HepG2 (cell line): Measurements from ENCODE around the gene EXOSC9. TPM values are rescaled to one million over a fixed set of nuclear protein-coding genes. Genes with fewer than 3 reads are reported as not detected.
A peak's percentile ranks its signal among the peaks of the same experiment; 100 is the strongest.

ENCODE experiments used
- KDM2A ChIP-seq: sonication (generic); formaldehyde crosslinking; IDR thresholded peaks from 2 replicates; pipeline ENCODE4 v1.4.0; 2020; ENCODE audit warnings: low read depth, missing genetic modification reagents, borderline replicate concordance
- KDM3A ChIP-seq: IDR thresholded peaks from 2 replicates; pipeline ENCODE4 v1.6.1; 2018; ENCODE audit warnings: low read depth, missing compliant biosample characterization
- NR2F6 ChIP-seq, 2 experiments: IDR thresholded peaks; 2 replicates each; pipeline ENCODE4 v1.6.1; 2016; ENCODE audit warnings: antibody characterized with exemption in 1 of 2, mild to moderate bottlenecking in 1 of 2
- NRL ChIP-seq: sonication (generic); formaldehyde crosslinking; IDR thresholded peaks from 2 replicates; pipeline ENCODE4 v1.5.0; 2020; ENCODE audit warnings: missing genetic modification reagents, mild to moderate bottlenecking, moderate library complexity, borderline replicate concordance
- POLR2AphosphoS5 ChIP-seq: IDR thresholded peaks from 2 replicates; pipeline ENCODE4 v1.6.1; 2012; ENCODE audit warnings: low read depth, low read length
- SETDB1 ChIP-seq: sonication (generic); formaldehyde crosslinking; IDR thresholded peaks from 2 replicates; pipeline ENCODE4 v1.5.1; 2020; ENCODE audit warnings: missing genetic modification reagents, mild to moderate bottlenecking, borderline replicate concordance
- ZBTB3 ChIP-seq: sonication (generic); formaldehyde crosslinking; IDR thresholded peaks from 2 replicates; pipeline ENCODE4 v1.4.0; 2020; ENCODE audit warnings: low read depth, mild to moderate bottlenecking, moderate library complexity, missing genetic modification reagents, borderline replicate concordance
- ZNF274 ChIP-seq: sonication (generic); formaldehyde crosslinking; IDR thresholded peaks from 2 replicates; pipeline ENCODE4 v1.5.1; 2020; ENCODE audit warnings: mild to moderate bottlenecking, missing genetic modification reagents
- ZNF33A ChIP-seq: sonication (generic); formaldehyde crosslinking; IDR thresholded peaks from 2 replicates; pipeline ENCODE4 v1.5.1; 2020; ENCODE audit warnings: missing genetic modification reagents, mild to moderate bottlenecking, moderate library complexity, borderline replicate concordance
- ZNF674 ChIP-seq: sonication (generic); formaldehyde crosslinking; IDR thresholded peaks from 2 replicates; pipeline ENCODE4 v1.5.0; 2020; ENCODE audit warnings: low read depth, mild to moderate bottlenecking, missing genetic modification reagents
- polyA plus RNA-seq, 8 experiments: library from polyadenylated mRNA; depleted of rRNA in 3 of 8; stranded (reverse) in 7 of 8; unstranded in 1 of 8; fragments of >200 nt; fragmentation: Illumina TruSeq in 4 of 8; extraction: Trizol in 4 of 8; gene quantifications; 2 replicates each; pipeline versions ENCODE4 v1.2.1 to v1.2.3, GENCODE V29; 2011 to 2016; ENCODE audit warnings: low read depth in 4 of 8, missing spikeins in 1 of 8, mixed read lengths in 1 of 8; ENCODE audit not compliant: insufficient read depth in 1 of 8
- total RNA-seq, 5 experiments: library from RNA; depleted of rRNA; stranded (reverse); fragments of >200 nt; fragmentation: Illumina TruSeq; extraction: Trizol; gene quantifications; 2 replicates each; pipeline ENCODE4 v1.2.3, GENCODE V29; 2016; ENCODE audit warnings: low read depth in 1 of 5
- TF ChIP-seq, protein P1 (sequence below): sonication (generic); formaldehyde crosslinking; IDR thresholded peaks from 2 replicates; pipeline ENCODE4 v1.9.0; 2021; ENCODE audit warnings: missing genetic modification reagents, borderline replicate concordance
- TF ChIP-seq, protein P2 (sequence below): sonication (generic); formaldehyde crosslinking; IDR thresholded peaks from 2 replicates; pipeline ENCODE4 v1.4.0; 2020; ENCODE audit warnings: missing genetic modification reagents, mild to moderate bottlenecking, borderline replicate concordance
- TF ChIP-seq, protein P3 (sequence below): sonication (generic); formaldehyde crosslinking; IDR thresholded peaks from 2 replicates; pipeline ENCODE4 v1.4.0; 2020; ENCODE audit warnings: missing genetic modification reagents

The EXOSC9 gene
- total and polyA plus RNA-seq, 2 of the 13 experiments (the other 11 are each of a cell fraction or from before 2014, with no cell fraction given) = 26.0 to 48.0 TPM

GRCh38 chr4:121822796-121823504, 21.8 kb downstream of the EXOSC9 start (continued):
- TF ChIP-seq, protein P1, sequence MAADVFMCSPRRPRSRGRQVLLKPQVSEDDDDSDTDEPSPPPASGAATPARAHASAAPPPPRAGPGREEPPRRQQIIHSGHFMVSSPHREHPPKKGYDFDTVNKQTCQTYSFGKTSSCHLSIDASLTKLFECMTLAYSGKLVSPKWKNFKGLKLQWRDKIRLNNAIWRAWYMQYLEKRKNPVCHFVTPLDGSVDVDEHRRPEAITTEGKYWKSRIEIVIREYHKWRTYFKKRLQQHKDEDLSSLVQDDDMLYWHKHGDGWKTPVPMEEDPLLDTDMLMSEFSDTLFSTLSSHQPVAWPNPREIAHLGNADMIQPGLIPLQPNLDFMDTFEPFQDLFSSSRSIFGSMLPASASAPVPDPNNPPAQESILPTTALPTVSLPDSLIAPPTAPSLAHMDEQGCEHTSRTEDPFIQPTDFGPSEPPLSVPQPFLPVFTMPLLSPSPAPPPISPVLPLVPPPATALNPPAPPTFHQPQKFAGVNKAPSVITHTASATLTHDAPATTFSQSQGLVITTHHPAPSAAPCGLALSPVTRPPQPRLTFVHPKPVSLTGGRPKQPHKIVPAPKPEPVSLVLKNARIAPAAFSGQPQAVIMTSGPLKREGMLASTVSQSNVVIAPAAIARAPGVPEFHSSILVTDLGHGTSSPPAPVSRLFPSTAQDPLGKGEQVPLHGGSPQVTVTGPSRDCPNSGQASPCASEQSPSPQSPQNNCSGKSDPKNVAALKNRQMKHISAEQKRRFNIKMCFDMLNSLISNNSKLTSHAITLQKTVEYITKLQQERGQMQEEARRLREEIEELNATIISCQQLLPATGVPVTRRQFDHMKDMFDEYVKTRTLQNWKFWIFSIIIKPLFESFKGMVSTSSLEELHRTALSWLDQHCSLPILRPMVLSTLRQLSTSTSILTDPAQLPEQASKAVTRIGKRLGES = no peak
- TF ChIP-seq ZNF33A (CRISPR knock-in tag) = no peak
- no peak for TF ChIP-seq ZNF674 (CRISPR knock-in tag)
- no peak for TF ChIP-seq KDM2A (CRISPR knock-in tag)
- 0 out of 2 replicates have a peak, but pooled peaks have one; percentile 2 for TF ChIP-seq ZBTB3 (CRISPR knock-in tag)
- 0 out of 2 replicates have a peak, but pooled peaks have one; percentile 1 for TF ChIP-seq KDM3A (CRISPR knock-in tag)
- TF ChIP-seq NR2F6 (IDR thresholded peaks at IDR 0.05) = 0 out of 2 replicates have a peak, but pooled peaks have one; percentile 21
- TF ChIP-seq NR2F6 (CRISPR knock-in tag; IDR thresholded peaks at IDR 0.05) = no peak
- peak; percentile 99 for TF ChIP-seq ZNF274
- TF ChIP-seq SETDB1 (CRISPR knock-in tag) = no peak
- no peak for TF ChIP-seq NRL (CRISPR knock-in tag)
- TF ChIP-seq, protein P2, sequence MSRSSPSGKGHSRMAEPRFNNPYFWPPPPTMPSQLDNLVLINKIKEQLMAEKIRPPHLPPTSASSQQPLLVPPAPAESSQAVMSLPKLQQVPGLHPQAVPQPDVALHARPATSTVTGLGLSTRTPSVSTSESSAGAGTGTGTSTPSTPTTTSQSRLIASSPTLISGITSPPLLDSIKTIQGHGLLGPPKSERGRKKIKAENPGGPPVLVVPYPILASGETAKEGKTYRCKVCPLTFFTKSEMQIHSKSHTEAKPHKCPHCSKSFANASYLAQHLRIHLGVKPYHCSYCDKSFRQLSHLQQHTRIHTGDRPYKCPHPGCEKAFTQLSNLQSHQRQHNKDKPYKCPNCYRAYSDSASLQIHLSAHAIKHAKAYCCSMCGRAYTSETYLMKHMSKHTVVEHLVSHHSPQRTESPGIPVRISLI (CRISPR knock-in tag) = 0 out of 2 replicates have a peak, but pooled peaks have one; percentile 29
- TF ChIP-seq, protein P3, sequence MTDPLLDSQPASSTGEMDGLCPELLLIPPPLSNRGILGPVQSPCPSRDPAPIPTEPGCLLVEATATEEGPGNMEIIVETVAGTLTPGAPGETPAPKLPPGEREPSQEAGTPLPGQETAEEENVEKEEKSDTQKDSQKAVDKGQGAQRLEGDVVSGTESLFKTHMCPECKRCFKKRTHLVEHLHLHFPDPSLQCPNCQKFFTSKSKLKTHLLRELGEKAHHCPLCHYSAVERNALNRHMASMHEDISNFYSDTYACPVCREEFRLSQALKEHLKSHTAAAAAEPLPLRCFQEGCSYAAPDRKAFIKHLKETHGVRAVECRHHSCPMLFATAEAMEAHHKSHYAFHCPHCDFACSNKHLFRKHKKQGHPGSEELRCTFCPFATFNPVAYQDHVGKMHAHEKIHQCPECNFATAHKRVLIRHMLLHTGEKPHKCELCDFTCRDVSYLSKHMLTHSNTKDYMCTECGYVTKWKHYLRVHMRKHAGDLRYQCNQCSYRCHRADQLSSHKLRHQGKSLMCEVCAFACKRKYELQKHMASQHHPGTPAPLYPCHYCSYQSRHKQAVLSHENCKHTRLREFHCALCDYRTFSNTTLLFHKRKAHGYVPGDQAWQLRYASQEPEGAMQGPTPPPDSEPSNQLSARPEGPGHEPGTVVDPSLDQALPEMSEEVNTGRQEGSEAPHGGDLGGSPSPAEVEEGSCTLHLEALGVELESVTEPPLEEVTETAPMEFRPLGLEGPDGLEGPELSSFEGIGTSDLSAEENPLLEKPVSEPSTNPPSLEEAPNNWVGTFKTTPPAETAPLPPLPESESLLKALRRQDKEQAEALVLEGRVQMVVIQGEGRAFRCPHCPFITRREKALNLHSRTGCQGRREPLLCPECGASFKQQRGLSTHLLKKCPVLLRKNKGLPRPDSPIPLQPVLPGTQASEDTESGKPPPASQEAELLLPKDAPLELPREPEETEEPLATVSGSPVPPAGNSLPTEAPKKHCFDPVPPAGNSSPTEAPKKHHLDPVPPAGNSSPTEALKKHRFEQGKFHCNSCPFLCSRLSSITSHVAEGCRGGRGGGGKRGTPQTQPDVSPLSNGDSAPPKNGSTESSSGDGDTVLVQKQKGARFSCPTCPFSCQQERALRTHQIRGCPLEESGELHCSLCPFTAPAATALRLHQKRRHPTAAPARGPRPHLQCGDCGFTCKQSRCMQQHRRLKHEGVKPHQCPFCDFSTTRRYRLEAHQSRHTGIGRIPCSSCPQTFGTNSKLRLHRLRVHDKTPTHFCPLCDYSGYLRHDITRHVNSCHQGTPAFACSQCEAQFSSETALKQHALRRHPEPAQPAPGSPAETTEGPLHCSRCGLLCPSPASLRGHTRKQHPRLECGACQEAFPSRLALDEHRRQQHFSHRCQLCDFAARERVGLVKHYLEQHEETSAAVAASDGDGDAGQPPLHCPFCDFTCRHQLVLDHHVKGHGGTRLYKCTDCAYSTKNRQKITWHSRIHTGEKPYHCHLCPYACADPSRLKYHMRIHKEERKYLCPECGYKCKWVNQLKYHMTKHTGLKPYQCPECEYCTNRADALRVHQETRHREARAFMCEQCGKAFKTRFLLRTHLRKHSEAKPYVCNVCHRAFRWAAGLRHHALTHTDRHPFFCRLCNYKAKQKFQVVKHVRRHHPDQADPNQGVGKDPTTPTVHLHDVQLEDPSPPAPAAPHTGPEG (CRISPR knock-in tag) = peak; percentile 10; the same call in 1 of the 2 replicates
- peak; percentile 35; the same call in 1 of the 2 replicates for TF ChIP-seq POLR2AphosphoS5
